GM12864 (cell line): ENCODE measurements around the gene ARNT2.

Experiments used
- DNase-seq: peaks from one replicate; pipeline ENCODE4 v3.0.0-alpha.2; 2011; ENCODE audit warnings: low read depth
- H3K4me3 ChIP-seq: 2 replicates; pipeline ENCODE4 v1.5.1; 2011; ENCODE audit warnings: mild to moderate bottlenecking, low read depth, low read length, control low read depth
- TF ChIP-seq, protein P1 (sequence below): IDR thresholded peaks from 2 replicates; pipeline ENCODE4 v1.5.1; 2011; ENCODE audit warnings: low read depth, mild to moderate bottlenecking, moderate library complexity, low read length, control low read depth, inconsistent platforms; ENCODE audit errors: missing control alignments

ARNT2 gene

DNA sequence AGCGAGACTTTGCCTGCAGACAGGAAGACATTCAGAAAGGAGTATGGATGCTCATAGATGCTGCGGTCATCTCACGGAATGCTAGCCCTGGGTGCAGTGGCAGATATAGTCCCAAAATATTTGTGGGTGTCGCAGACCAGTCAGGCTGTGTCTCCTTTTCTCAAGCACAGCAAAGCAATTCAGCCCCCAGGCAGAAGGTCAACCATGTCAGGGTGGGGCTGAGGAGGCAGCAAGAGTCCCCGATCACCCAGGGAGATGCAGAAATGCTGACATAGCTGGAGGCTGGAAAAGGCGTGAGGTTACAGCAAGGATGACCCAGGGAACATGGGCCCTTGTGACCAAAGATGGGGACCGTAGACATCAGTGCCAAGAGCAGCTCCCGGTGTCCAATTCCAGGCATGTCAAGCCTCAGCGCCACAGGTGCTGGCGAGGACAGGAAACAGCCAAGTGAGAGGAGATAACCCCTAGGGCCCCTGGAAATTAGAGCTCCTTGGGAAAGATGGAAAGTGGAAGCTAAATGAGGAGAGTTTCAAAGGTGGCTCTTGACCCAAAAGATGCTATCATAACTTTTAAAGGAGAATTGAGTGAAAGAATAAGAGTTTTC, 209.7 kb downstream of the ARNT2 start:
- no peak for DNase-seq
- TF ChIP-seq, protein P1, sequence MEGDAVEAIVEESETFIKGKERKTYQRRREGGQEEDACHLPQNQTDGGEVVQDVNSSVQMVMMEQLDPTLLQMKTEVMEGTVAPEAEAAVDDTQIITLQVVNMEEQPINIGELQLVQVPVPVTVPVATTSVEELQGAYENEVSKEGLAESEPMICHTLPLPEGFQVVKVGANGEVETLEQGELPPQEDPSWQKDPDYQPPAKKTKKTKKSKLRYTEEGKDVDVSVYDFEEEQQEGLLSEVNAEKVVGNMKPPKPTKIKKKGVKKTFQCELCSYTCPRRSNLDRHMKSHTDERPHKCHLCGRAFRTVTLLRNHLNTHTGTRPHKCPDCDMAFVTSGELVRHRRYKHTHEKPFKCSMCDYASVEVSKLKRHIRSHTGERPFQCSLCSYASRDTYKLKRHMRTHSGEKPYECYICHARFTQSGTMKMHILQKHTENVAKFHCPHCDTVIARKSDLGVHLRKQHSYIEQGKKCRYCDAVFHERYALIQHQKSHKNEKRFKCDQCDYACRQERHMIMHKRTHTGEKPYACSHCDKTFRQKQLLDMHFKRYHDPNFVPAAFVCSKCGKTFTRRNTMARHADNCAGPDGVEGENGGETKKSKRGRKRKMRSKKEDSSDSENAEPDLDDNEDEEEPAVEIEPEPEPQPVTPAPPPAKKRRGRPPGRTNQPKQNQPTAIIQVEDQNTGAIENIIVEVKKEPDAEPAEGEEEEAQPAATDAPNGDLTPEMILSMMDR: no peak
- H3K4me3 ChIP-seq: no peak overlapping the region

DNA sequence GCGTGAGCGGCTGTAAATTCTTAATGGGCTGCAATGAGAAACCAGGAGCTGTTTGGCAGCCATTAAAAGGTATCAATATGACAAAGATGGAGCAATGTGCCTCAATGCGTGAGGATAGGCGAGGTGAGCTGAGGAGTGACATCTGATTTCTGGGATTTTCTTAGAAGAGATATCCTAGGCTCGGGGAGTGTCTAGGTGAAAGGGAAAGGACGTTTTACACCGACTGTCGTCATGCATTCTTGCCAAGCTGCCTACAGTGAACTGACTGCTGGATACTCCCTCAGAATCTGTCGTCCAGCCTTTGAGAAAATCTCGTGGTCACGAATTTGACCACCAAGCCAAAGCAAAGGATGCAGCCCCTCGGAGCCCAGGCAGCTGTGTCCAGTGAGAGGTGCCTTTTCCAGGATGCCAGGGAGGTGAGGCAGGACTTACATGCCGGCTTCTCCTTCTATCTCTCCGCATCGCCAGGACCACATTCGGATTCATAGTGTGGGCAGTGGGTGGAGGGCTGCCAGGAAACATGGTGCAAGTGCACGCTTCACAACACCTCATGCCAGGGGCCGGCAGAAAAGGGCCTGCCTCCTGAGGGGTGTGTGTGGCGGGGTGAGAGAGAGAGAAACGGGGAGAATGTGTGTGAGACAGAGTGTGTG, 210.7 kb downstream of the ARNT2 start:
- TF ChIP-seq, protein P1: no peak
- DNase-seq: no peak
- no peak overlapping the region for H3K4me3 ChIP-seq

GRCh38 chr15:80615361-80615736, 211.2 kb downstream of the ARNT2 start:
- H3K4me3 ChIP-seq: no peak overlapping the region
- no peak for DNase-seq
- TF ChIP-seq, protein P1: no peak

GRCh38 chr15:80615783-80616391, 211.7 kb downstream of the ARNT2 start:
- no peak for DNase-seq
- no peak overlapping the region for H3K4me3 ChIP-seq

DNA sequence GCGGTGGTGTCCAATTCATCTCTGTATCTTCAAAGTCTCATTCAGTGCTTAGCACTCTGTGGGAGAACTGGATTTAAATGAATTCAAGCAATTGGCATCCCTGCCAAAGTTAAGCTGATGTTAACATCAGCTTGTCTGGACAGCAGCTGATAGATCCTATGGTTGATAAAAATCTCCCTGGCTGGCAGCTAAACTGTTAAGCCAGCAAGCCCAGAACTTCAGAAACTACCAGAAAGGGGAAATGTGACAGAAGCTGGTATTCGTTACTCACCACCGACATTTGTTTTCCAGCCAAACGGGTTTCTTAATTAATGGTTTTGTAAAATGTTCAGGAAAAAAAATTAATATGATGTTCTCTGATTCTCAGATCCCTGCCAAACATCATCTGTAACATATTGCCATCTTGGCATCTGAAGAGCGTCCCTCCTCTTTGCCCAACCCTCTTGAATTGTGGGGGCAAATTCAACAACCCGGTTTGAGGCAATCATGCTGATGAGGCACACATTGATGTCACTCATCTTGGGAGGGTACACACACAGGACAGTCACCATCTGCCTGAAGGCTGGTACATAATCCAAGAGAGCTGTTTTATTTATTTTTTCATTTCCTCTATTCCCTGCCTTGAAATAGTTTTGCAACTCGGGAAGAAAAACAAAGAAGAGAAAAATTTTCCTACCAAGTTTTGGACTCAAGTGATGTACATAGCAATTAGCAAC, 214.7 kb downstream of the ARNT2 start:
- no peak overlapping the region for H3K4me3 ChIP-seq
- TF ChIP-seq, protein P1: no peak
- no peak for DNase-seq

More at GRCh38 chr15:80615783-80616391, 211.7 kb downstream of the ARNT2 start:
- TF ChIP-seq, protein P1: no peak

- H3K4me3 ChIP-seq: no peak overlapping the region
- no peak for DNase-seq
- TF ChIP-seq, protein P1: no peak
Measured at GRCh38 chr15:80619680-80620079, 215.5 kb downstream of the ARNT2 start.
